Activated naive CD8-positive, alpha-beta T cell treated with anti-CD3 and anti-CD28 coated beads for 36 hours (primary cell): ENCODE results near the gene DSCAML1. TPM values are rescaled to one million over a fixed set of nuclear protein-coding genes. Genes with fewer than 3 reads are reported as not detected.
"Not testable (repeated sequence)": the region's sequence is repeated elsewhere in the genome, so short reads cannot be mapped to it uniquely, and the experiment has no call there.

Source experiments
- DNase-seq: peaks from one replicate; pipeline ENCODE4 v3.0.0; 2021
- H3K27ac Mint-ChIP-seq: one replicate; pipeline ENCODE4 v1.8.0; 2022; ENCODE audit warnings: mild to moderate bottlenecking, moderate library complexity, mixed read lengths
- H3K27me3 Mint-ChIP-seq: one replicate; pipeline ENCODE4 v1.8.0; 2022; ENCODE audit warnings: mild to moderate bottlenecking, mixed read lengths
- H3K36me3 Mint-ChIP-seq: one replicate; pipeline ENCODE4 v1.8.0; 2021; ENCODE audit warnings: mild to moderate bottlenecking, mixed read lengths
- H3K4me1 Mint-ChIP-seq: one replicate; pipeline ENCODE4 v1.8.0; 2021; ENCODE audit warnings: mixed read lengths
- H3K4me3 Mint-ChIP-seq: one replicate; pipeline ENCODE4 v1.8.0; 2022; ENCODE audit warnings: mild to moderate bottlenecking, moderate library complexity, mixed read lengths
- H3K9me3 Mint-ChIP-seq: one replicate; pipeline ENCODE4 v1.8.0; 2022; ENCODE audit warnings: mixed read lengths
- total RNA-seq, 2 experiments: library from RNA; stranded (reverse); gene quantifications; one replicate each; pipeline ENCODE4 v1.2.3, GENCODE V29; 2021

The DSCAML1 gene
- total RNA-seq, 2 experiments from 2014 or later = 0.87 to 0.94 TPM

GRCh38 chr11:117405898-117406297 is 391.1 kb downstream of the DSCAML1 start:
- Mint-ChIP-seq H3K9me3 (peaks cover 14% of the 10 kb centered on the region), H3K36me3 (peaks cover 62% of the 10 kb centered on the region)

DNA sequence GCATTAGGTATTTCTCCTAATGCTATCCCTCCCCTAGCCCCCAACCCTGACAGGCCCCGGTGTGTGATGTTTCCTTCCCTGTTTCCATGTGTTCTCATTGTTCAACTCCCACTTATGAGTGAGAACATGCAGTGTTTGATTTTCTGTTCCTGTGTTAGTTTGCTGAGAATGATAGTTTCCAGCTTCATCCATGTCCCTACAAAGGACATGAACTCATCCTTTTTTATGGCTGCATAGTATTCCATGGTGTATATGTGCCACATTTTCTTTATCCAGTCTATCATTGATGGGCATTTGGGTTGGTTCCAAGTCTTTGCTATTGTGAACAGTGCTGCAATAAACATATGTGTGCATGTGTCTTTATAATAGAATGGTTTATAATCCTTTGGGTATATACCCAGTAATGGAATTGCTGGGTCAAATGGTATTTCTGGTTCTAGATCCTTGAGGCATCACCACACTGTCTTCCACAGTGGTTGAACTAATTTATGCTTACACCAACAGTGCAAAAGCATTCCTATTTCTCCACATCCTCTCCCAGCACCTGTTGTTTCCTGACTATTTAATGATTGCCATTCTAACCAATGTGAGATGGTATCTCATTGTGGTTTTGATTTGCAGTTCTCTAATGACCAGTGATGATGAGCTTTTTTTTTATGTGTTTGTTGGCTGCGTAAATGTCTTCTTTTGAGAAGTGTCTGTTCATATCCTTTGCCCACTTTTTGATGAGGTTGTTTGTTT is 397.7 kb downstream of the DSCAML1 start:
- H3K36me3 Mint-ChIP-seq = peaks cover 85% of the 10 kb centered on the region
- not testable (repeated sequence) for DNase-seq, H3K27me3 Mint-ChIP-seq, H3K4me3 Mint-ChIP-seq, H3K27ac Mint-ChIP-seq, H3K4me1 Mint-ChIP-seq
- H3K9me3 Mint-ChIP-seq = peaks cover 14% of the 10 kb centered on the region

More at GRCh38 chr11:117405898-117406297, 391.1 kb downstream of the DSCAML1 start:
- H3K27ac Mint-ChIP-seq, H3K4me1 Mint-ChIP-seq, H3K27me3 Mint-ChIP-seq, H3K4me3 Mint-ChIP-seq, DNase-seq: not testable (repeated sequence)

DNA sequence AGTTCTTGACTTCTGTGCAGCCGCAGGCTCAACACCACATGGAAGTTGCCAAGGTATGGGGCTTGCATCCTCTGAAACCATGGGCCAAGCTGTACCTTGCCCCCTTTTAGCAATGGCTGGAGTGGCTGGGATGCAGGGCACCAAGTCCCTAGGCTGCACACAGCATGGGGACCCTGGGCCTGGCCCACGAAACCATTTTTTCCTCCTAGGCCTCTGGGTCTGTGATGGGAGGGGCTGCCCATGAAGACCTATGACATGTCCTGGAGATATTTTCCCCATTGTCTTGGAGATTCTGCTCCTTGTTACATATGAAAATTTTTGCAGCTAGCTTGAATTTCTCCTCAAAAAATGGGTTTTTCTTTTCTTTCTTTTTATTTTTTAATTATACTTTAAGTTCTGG is 398.4 kb downstream of the DSCAML1 start:
- not testable (repeated sequence) for DNase-seq, H3K4me3 Mint-ChIP-seq, H3K27ac Mint-ChIP-seq, H3K4me1 Mint-ChIP-seq, H3K27me3 Mint-ChIP-seq
- Mint-ChIP-seq H3K9me3 (peaks cover 14% of the 10 kb centered on the region), H3K36me3 (peaks cover 78% of the 10 kb centered on the region)

GRCh38 chr11:117396970-117397369 is 400.0 kb downstream of the DSCAML1 start:
- Mint-ChIP-seq H3K36me3 (peaks cover 71% of the 10 kb centered on the region), H3K4me3 (no peak overlapping the region), H3K9me3 (peaks cover 9% of the 10 kb centered on the region), H3K27ac (no peak overlapping the region), H3K27me3 (no peaks in the 10 kb centered on the region), H3K4me1 (no peaks in the 10 kb centered on the region)
- DNase-seq = no peak

DNA sequence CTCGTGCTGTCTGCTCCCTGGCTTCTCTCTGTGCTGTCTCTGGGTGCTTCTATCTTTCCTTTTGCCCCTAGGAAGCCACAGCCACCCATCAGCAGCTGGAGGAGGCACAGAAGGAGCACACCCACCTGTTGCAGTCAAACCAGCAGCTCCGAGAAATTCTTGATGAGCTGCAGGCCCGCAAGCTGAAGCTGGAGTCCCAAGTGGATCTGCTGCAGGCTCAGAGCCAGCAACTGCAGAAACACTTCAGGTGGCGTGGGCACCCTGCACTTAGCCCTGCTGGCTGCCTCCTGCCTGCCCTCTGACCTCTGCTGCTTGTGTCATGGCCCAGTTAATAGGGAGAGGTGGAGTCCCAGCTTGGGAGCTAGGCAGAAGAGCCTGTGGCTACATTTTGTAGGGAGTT is 401.5 kb downstream of the DSCAML1 start:
- Mint-ChIP-seq H3K27me3 (no peaks in the 10 kb centered on the region), H3K36me3 (peaks cover 62% of the 10 kb centered on the region), H3K27ac (no peak overlapping the region)

GRCh38 chr11:117394221-117394925 is 402.6 kb downstream of the DSCAML1 start:
- Mint-ChIP-seq H3K9me3 (peaks cover 5% of the 10 kb centered on the region), H3K27me3 (no peaks in the 10 kb centered on the region), H3K36me3 (peaks cover 57% of the 10 kb centered on the region), H3K27ac (no peak overlapping the region), H3K4me1 (no peaks in the 10 kb centered on the region), H3K4me3 (no peak overlapping the region)
- DNase-seq = no peak

More for the DNA sequence above, 401.5 kb downstream of the DSCAML1 start:
- peaks cover 9% of the 10 kb centered on the region for H3K9me3 Mint-ChIP-seq
- no peak overlapping the region for H3K4me3 Mint-ChIP-seq
- H3K4me1 Mint-ChIP-seq = no peaks in the 10 kb centered on the region
- DNase-seq = no peak

GRCh38 chr11:117392979-117393378 is 404.0 kb downstream of the DSCAML1 start:
- no peak overlapping the region for H3K4me3 Mint-ChIP-seq
- no peaks in the 10 kb centered on the region for H3K9me3 Mint-ChIP-seq
- H3K27ac Mint-ChIP-seq = no peak overlapping the region
- no peaks in the 10 kb centered on the region for H3K27me3 Mint-ChIP-seq
- no peak for DNase-seq
- no peaks in the 10 kb centered on the region for H3K4me1 Mint-ChIP-seq
- H3K36me3 Mint-ChIP-seq = peaks cover 46% of the 10 kb centered on the region

GRCh38 chr11:117392001-117392690 is 404.9 kb downstream of the DSCAML1 start:
- Mint-ChIP-seq H3K27ac (no peak overlapping the region), H3K4me1 (no peaks in the 10 kb centered on the region), H3K36me3 (peaks cover 38% of the 10 kb centered on the region), H3K4me3 (no peak overlapping the region), H3K9me3 (no peaks in the 10 kb centered on the region), H3K27me3 (no peaks in the 10 kb centered on the region)
- DNase-seq = no peak

GRCh38 chr11:117391181-117391580 is 405.8 kb downstream of the DSCAML1 start:
- Mint-ChIP-seq H3K27ac (no peak overlapping the region), H3K27me3 (no peaks in the 10 kb centered on the region), H3K4me1 (no peaks in the 10 kb centered on the region), H3K9me3 (no peaks in the 10 kb centered on the region), H3K4me3 (no peak overlapping the region), H3K36me3 (peaks cover 28% of the 10 kb centered on the region)
- no peak for DNase-seq

- Mint-ChIP-seq H3K4me1 (no peaks in the 10 kb centered on the region), H3K27me3 (no peaks in the 10 kb centered on the region), H3K4me3 (no peak overlapping the region), H3K9me3 (no peaks in the 10 kb centered on the region), H3K27ac (no peak overlapping the region), H3K36me3 (peaks cover 25% of the 10 kb centered on the region)
- DNase-seq = no peak
Measured at GRCh38 chr11:117390743-117391142, 406.3 kb downstream of the DSCAML1 start.

GRCh38 chr11:117387992-117388755 is 408.8 kb downstream of the DSCAML1 start:
- Mint-ChIP-seq H3K4me1 (no peaks in the 10 kb centered on the region), H3K9me3 (no peaks in the 10 kb centered on the region), H3K4me3 (no peak overlapping the region), H3K27ac (no peak overlapping the region), H3K27me3 (no peaks in the 10 kb centered on the region), H3K36me3 (peaks cover 13% of the 10 kb centered on the region)
- no peak for DNase-seq

DNA sequence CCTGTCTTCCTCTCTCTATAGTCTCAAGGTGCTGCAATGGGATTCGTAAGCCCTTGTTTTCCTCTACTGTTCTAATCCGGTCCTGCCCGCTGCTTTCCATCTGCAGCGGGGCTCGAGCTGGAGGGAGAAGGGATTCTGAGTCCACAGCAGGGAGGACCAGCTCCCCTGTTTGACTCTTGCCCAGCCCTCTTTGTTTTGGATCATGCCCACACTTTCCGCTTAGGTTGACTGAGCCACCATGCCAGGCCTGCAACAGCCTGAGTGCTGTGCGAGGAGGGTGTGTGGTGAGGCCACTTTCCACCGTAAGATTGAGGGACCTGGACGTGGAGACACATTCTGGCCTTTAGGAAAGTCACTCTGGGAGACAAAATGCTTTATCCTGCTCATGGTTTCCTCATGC is 411.1 kb downstream of the DSCAML1 start:
- H3K4me3 Mint-ChIP-seq = no peak overlapping the region
- no peaks in the 10 kb centered on the region for H3K4me1 Mint-ChIP-seq
- H3K36me3 Mint-ChIP-seq = peaks cover 6% of the 10 kb centered on the region
- H3K27ac Mint-ChIP-seq = no peak overlapping the region
- DNase-seq = no peak
- H3K27me3 Mint-ChIP-seq = no peaks in the 10 kb centered on the region
- no peaks in the 10 kb centered on the region for H3K9me3 Mint-ChIP-seq

DNA sequence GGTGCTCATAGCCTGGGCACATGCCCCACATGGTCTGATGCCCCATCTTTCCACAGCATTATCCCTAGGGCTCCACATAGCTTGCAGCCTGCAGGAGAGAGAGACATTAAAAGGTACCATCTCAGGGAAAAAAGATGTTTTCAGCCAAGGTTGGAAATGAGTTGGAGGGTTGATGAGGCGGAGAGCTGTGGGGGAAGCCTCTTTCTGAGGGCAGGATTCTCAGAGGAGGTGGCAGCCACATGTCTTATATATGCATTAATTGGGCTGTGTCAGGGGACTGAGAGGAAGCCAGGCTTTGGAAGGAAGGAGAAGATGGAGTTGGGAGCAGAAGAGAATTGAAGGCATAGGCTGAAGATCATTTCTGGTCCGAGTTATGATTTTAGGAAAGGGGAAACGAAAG is 411.5 kb downstream of the DSCAML1 start:
- Mint-ChIP-seq H3K36me3 (peaks cover 5% of the 10 kb centered on the region), H3K9me3 (no peaks in the 10 kb centered on the region), H3K4me3 (no peak overlapping the region), H3K4me1 (no peaks in the 10 kb centered on the region), H3K27ac (no peak overlapping the region), H3K27me3 (no peaks in the 10 kb centered on the region)
- DNase-seq = no peak

- no peak for DNase-seq
- Mint-ChIP-seq H3K9me3 (no peaks in the 10 kb centered on the region), H3K36me3 (peaks cover 1% of the 10 kb centered on the region), H3K4me3 (no peak overlapping the region), H3K27me3 (no peaks in the 10 kb centered on the region), H3K27ac (no peak overlapping the region), H3K4me1 (no peaks in the 10 kb centered on the region)
Measured at GRCh38 chr11:117384045-117384444, 413.0 kb downstream of the DSCAML1 start.

DNA sequence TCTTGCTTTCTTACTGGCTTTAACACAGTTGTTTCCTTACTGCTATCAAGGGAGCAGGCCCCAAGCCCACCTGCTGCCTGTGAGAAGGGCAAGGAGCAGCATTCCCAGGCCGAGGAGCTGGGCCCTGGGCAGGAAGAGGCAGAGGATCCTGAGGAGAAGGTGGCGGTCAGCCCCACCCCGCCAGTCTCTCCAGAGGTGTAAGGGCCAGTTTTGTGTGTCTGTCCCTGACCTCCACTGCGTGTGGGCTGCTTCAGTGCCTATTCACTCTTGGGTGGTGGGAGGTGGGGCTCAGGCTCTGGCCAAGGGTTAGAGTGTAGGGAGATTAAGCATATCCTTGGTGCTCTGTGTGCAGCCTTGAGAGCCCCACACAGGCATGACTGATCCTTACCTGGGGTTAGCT is 414.3 kb downstream of the DSCAML1 start:
- H3K4me3 Mint-ChIP-seq = no peak overlapping the region

More for the DNA sequence above, 414.3 kb downstream of the DSCAML1 start:
- H3K27ac Mint-ChIP-seq = no peak overlapping the region
- no peak for DNase-seq
- H3K27me3 Mint-ChIP-seq = no peaks in the 10 kb centered on the region
- no peaks in the 10 kb centered on the region for H3K36me3 Mint-ChIP-seq
- H3K9me3 Mint-ChIP-seq = no peaks in the 10 kb centered on the region
- no peaks in the 10 kb centered on the region for H3K4me1 Mint-ChIP-seq
